Erythroblast (primary cell): Measurements from ENCODE around the gene USP3.

Experiments used
- GATA1 ChIP-seq: IDR thresholded peaks from 2 replicates; pipeline ENCODE4 v1.6.1; 2011; ENCODE audit warnings: low read depth, mild to moderate bottlenecking, control low read depth, low read length, moderate library complexity
- POLR2A ChIP-seq: IDR thresholded peaks from 2 replicates; pipeline ENCODE4 v1.6.1; 2011; ENCODE audit warnings: mild to moderate bottlenecking, low read length

GRCh38 chr15:63601704-63602185, 97.4 kb downstream of the USP3 start:
- TF ChIP-seq POLR2A = no peak
- no peak for TF ChIP-seq GATA1
